H9 (cell line): ENCODE measurements around the gene SDHA. TPM values are rescaled to one million over a fixed set of nuclear protein-coding genes. Genes with fewer than 3 reads are reported as not detected.

Experiments
- DNase-seq: peaks from one replicate; pipeline ENCODE4 v3.0.0-alpha.2; 2017
- H2AFZ ChIP-seq: one replicate; pipeline ENCODE4 v1.6.1; 2013; ENCODE audit warnings: mild to moderate bottlenecking, low read length, control low read depth, moderate library complexity
- H2AK5ac ChIP-seq: 2 replicates; pipeline ENCODE4 v1.6.1; 2013; ENCODE audit warnings: low read length, control low read depth, mixed read lengths; ENCODE audit not compliant: insufficient read length
- H2BK120ac ChIP-seq: one replicate; pipeline ENCODE4 v1.6.1; 2013; ENCODE audit warnings: low read depth, mild to moderate bottlenecking, low read length, control low read depth, inconsistent platforms; ENCODE audit not compliant: poor library complexity, severe bottlenecking
- H2BK12ac ChIP-seq: 2 replicates; pipeline ENCODE4 v1.6.1; 2013; ENCODE audit warnings: low read length, control low read depth, mixed read lengths, low read depth; ENCODE audit not compliant: insufficient read length
- H2BK15ac ChIP-seq: 2 replicates; pipeline ENCODE4 v1.6.1; 2013; ENCODE audit warnings: low read depth, low read length, control low read depth
- H2BK20ac ChIP-seq: one replicate; pipeline ENCODE4 v1.6.1; 2013; ENCODE audit warnings: low read depth, mild to moderate bottlenecking, low read length, control low read depth, inconsistent platforms; ENCODE audit not compliant: poor library complexity, severe bottlenecking
- H2BK5ac ChIP-seq: 2 replicates; pipeline ENCODE4 v1.6.1; 2013; ENCODE audit warnings: low read length, control low read depth, mixed read lengths; ENCODE audit not compliant: insufficient read length
- H3K14ac ChIP-seq: 2 replicates; pipeline ENCODE4 v1.6.1; 2013; ENCODE audit warnings: low read length, control low read depth; ENCODE audit not compliant: insufficient read depth
- H3K18ac ChIP-seq: 2 replicates; pipeline ENCODE4 v1.6.1; 2013; ENCODE audit warnings: low read depth, mild to moderate bottlenecking, mixed read lengths, low read length, control low read depth; ENCODE audit not compliant: insufficient read length
- H3K23ac ChIP-seq: 2 replicates; pipeline ENCODE4 v1.6.1; 2013; ENCODE audit warnings: low read length, control low read depth, mixed read lengths, low read depth; ENCODE audit not compliant: insufficient read length
- H3K23me2 ChIP-seq: 2 replicates; pipeline ENCODE4 v1.6.1; 2013; ENCODE audit warnings: low read depth, mild to moderate bottlenecking, mixed read lengths, low read length, control low read depth; ENCODE audit not compliant: insufficient read length, poor library complexity, severe bottlenecking
- H3K27ac ChIP-seq: 2 replicates; pipeline ENCODE4 v1.5.1; 2013; ENCODE audit warnings: low read length, control low read depth, mixed read lengths, low read depth; ENCODE audit not compliant: insufficient read length
- H3K27me3 ChIP-seq: 2 replicates; pipeline ENCODE4 v1.6.1; 2013; ENCODE audit warnings: low read length, control low read depth, inconsistent platforms; ENCODE audit not compliant: insufficient read depth
- H3K4ac ChIP-seq: 2 replicates; pipeline ENCODE4 v1.6.1; 2013; ENCODE audit warnings: low read depth, mild to moderate bottlenecking, control low read depth, inconsistent platforms, low read length, moderate library complexity
- H3K4me1 ChIP-seq: 2 replicates; pipeline ENCODE4 v1.6.1; 2013; ENCODE audit warnings: low read length, control low read depth, inconsistent platforms; ENCODE audit not compliant: insufficient read depth
- H3K4me2 ChIP-seq: 2 replicates; pipeline ENCODE4 v1.6.1; 2013; ENCODE audit warnings: low read length, control low read depth, mixed read lengths; ENCODE audit not compliant: insufficient read length, insufficient read depth
- H3K56ac ChIP-seq: 2 replicates; pipeline ENCODE4 v1.6.1; 2013; ENCODE audit warnings: low read depth, mild to moderate bottlenecking, mixed read lengths, low read length, control low read depth; ENCODE audit not compliant: insufficient read length
- H3K79me1 ChIP-seq: 2 replicates; pipeline ENCODE4 v1.6.1; 2013; ENCODE audit warnings: low read depth, mild to moderate bottlenecking, moderate library complexity, low read length, control low read depth, inconsistent platforms; ENCODE audit not compliant: insufficient read depth, poor library complexity, severe bottlenecking
- H3K79me2 ChIP-seq: 2 replicates; pipeline ENCODE4 v1.6.1; 2013; ENCODE audit warnings: low read length, control low read depth, inconsistent platforms; ENCODE audit not compliant: insufficient read depth
- H3K9ac ChIP-seq: 2 replicates; pipeline ENCODE4 v1.6.1; 2013; ENCODE audit warnings: low read length, control low read depth, mixed read lengths; ENCODE audit not compliant: insufficient read length; ENCODE audit errors: extremely low read depth
- H3K9me3 ChIP-seq: one replicate; pipeline ENCODE4 v1.6.1; 2013; ENCODE audit warnings: low read depth, low read length, inconsistent platforms; ENCODE audit not compliant: control insufficient read depth
- H3T11ph ChIP-seq: one replicate; pipeline ENCODE4 v1.6.1; 2013; ENCODE audit warnings: mild to moderate bottlenecking, low read length, control low read depth, inconsistent platforms
- H4K20me1 ChIP-seq: one replicate; pipeline ENCODE4 v1.6.1; 2013; ENCODE audit not compliant: control insufficient read depth, insufficient read length, insufficient read depth
- H4K5ac ChIP-seq: 2 replicates; pipeline ENCODE4 v1.6.1; 2013; ENCODE audit warnings: low read depth, mild to moderate bottlenecking, mixed read lengths, low read length, control low read depth; ENCODE audit not compliant: insufficient read length
- H4K8ac ChIP-seq: replicated peaks from 2 replicates; pipeline ENCODE4 v1.6.1; 2013; ENCODE audit warnings: low read length, control low read depth, mixed read lengths, low read depth; ENCODE audit not compliant: insufficient read length
- H4K91ac ChIP-seq: 2 replicates; pipeline ENCODE4 v1.6.1; 2013; ENCODE audit warnings: low read depth, mild to moderate bottlenecking, moderate library complexity, mixed read lengths, low read length, control low read depth; ENCODE audit not compliant: insufficient read length
- H3K27ac Mint-ChIP-seq, 3 experiments: 2 replicates in 2 of 3; 3 replicates in 1 of 3; pipeline ENCODE4 v1.8.0; 2020 to 2021; ENCODE audit warnings: mixed read lengths in 3 of 3, mild to moderate bottlenecking in 1 of 3, moderate library complexity in 1 of 3
- H3K27me3 Mint-ChIP-seq: 2 replicates; pipeline ENCODE4 v1.8.0; 2021; ENCODE audit warnings: low read depth, mild to moderate bottlenecking, moderate library complexity, mixed read lengths
- H3K36me3 Mint-ChIP-seq, 3 experiments: 2 replicates in 2 of 3; 3 replicates in 1 of 3; pipeline ENCODE4 v1.8.0; 2020 to 2021; ENCODE audit warnings: low read depth in 3 of 3, mixed read lengths in 3 of 3; ENCODE audit not compliant: insufficient read depth in 1 of 3
- H3K4me1 Mint-ChIP-seq, 2 experiments: 2 replicates each; pipeline ENCODE4 v1.8.0; 2020; ENCODE audit warnings: mixed read lengths in 2 of 2
- H3K4me3 Mint-ChIP-seq, 2 experiments: 2 replicates in 1 of 2; 3 replicates in 1 of 2; pipeline ENCODE4 v1.8.0; 2020 to 2021; ENCODE audit warnings: mild to moderate bottlenecking in 2 of 2, mixed read lengths in 2 of 2, moderate library complexity in 1 of 2
- H3K9me3 Mint-ChIP-seq, 2 experiments: 2 replicates in 1 of 2; 3 replicates in 1 of 2; pipeline ENCODE4 v1.8.0; 2020; ENCODE audit warnings: mild to moderate bottlenecking in 2 of 2, mixed read lengths in 2 of 2, moderate library complexity in 1 of 2
- WGBS: extraction: QIAGEN DNeasy Blood & Tissue Kit; methylation state at CpG from one replicate; pipeline ENCODE4 v1.1.7; 2013; ENCODE audit warnings: missing lambda C conversion rate, low lambda C conversion rate, mixed read lengths; ENCODE audit not compliant: insufficient read length; ENCODE audit errors: extremely low coverage; 5-methylcytosine and 5-hydroxymethylcytosine counted together
- total RNA-seq: library from RNA; stranded (reverse); gene quantifications from 2 replicates; pipeline ENCODE4 v1.2.1, GENCODE V29; 2021
- TF ChIP-seq, protein P1 (sequence below): fragments of 200-600 bp; sonication (generic); conservative IDR thresholded peaks from 3 replicates; pipeline ENCODE4 v1.8.0; 2021; ENCODE audit warnings: antibody characterized with exemption, mild to moderate bottlenecking

SDHA gene
- total RNA-seq, 1 experiment from 2014 or later: 84.8 TPM

DNA sequence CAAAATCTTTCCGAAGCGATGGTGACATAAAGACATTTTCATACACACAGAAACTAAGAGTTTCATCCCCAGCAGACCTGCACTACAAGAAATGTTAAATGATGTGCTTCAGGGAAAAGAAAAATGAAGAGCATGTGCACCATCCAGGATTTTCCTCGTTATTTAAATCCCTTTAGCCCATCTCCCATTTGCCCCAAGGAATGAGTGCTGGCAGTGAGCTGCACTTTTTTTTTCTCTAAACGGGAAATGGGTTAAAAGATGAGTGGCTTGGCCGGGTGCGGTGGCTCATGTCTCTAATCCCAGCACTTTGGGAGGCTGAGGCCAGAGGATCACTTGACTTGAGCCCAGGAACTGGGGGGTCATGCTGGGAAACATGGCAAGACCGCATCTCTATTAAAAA, 33.6 kb upstream of the SDHA start:
- Histone ChIP-seq H2BK5ac (no peak overlapping the region), H3K27me3 (no peaks in the 10 kb centered on the region), H4K8ac (no peak overlapping the region), H3K4me2 (no peak overlapping the region), H2AK5ac (no peak overlapping the region), H3K4ac (no peak overlapping the region), H3K14ac (no peak overlapping the region), H3K23ac (no peak overlapping the region), H4K91ac (no peak overlapping the region), H3K79me1 (no peaks in the 10 kb centered on the region), H2BK15ac (no peak overlapping the region), H2AFZ (no peak overlapping the region), H3K4me1 (peaks cover 3% of the 10 kb centered on the region; the same call in 1 of the 2 replicates), H2BK12ac (no peak overlapping the region), H2BK120ac (no peak overlapping the region), H3K23me2 (no peaks in the 10 kb centered on the region), H3K56ac (no peak overlapping the region), H4K5ac (no peak overlapping the region), H3K27ac (no peak overlapping the region), H3K9me3 (no peaks in the 10 kb centered on the region), H3K9ac (no peak overlapping the region), H3K79me2 (no peaks in the 10 kb centered on the region), H3T11ph (no peak overlapping the region), H3K18ac (no peak overlapping the region), H4K20me1 (no peaks in the 10 kb centered on the region), H2BK20ac (no peak overlapping the region)
- Mint-ChIP-seq H3K36me3 (peaks cover 8 to 48% (median 46%) of the 10 kb centered on the region in 3 experiments), H3K9me3 (no peaks in the 10 kb centered on the region), H3K4me3 (no peak overlapping the region), H3K27ac (no peak overlapping the region), H3K27me3 (peaks cover 1% of the 10 kb centered on the region), H3K4me1 (peaks cover 16 to 18% of the 10 kb centered on the region in 2 experiments)
- TF ChIP-seq, protein P1, sequence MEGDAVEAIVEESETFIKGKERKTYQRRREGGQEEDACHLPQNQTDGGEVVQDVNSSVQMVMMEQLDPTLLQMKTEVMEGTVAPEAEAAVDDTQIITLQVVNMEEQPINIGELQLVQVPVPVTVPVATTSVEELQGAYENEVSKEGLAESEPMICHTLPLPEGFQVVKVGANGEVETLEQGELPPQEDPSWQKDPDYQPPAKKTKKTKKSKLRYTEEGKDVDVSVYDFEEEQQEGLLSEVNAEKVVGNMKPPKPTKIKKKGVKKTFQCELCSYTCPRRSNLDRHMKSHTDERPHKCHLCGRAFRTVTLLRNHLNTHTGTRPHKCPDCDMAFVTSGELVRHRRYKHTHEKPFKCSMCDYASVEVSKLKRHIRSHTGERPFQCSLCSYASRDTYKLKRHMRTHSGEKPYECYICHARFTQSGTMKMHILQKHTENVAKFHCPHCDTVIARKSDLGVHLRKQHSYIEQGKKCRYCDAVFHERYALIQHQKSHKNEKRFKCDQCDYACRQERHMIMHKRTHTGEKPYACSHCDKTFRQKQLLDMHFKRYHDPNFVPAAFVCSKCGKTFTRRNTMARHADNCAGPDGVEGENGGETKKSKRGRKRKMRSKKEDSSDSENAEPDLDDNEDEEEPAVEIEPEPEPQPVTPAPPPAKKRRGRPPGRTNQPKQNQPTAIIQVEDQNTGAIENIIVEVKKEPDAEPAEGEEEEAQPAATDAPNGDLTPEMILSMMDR: no peak
- DNase-seq: no peak
- WGBS: no CpG with 5 or more reads among the region's 7 CpGs
